ENCODE results near the gene FMNL2.

The FMNL2 gene

DNA sequence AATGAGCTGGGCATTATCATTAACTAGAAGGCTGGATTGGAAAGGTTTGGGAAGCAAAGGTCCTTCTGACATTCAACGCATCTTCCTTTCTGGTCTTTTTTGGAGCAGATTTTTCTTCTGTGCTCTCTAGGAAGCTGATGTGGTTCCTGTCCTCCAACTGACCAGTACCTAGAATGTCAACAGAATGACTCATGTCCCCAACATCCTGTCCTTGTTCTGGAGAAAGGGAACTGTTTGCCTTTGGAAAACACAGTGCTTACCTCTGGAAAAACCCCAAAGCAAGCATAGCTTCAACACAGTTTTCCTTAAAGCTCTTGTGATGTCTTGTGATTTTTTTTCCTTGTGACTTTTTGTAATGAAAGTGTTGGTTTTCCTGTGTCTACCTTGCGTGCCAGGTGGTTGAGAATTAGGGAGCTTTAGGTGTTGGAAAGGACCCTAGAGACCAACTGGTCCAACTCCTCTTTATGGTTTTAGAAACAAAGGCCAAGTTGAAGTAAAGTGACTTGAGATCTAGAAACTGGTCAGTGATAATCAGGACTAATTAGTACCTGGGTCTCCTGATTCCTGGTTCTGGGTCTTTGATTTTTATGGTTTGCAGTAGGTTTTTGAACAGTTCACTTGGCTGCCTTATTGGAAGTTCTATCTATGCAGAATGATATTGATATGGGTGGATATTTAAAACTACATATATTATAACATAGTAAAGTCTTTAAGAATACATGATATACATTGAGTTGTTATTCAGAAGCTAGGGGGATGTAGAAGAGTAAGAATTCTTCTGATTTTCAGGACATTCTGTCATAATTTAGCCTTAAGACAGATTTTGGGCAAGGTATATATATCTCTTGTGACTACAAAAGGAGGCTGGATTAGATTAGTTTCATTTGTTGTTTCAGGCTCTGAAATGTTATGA is 70.5 kb downstream of the FMNL2 start:
- Histone ChIP-seq H3K23ac (ENCODE audit: low read depth, low read length, poor library complexity) (no peak overlapping the region), H3K4me1 (ENCODE audit: control insufficient read depth in 2 of 2, insufficient read depth in 1 of 2, low read depth in 1 of 2, low read length in 2 of 2) (peaks cover 8 to 18% of the 10 kb centered on the region in 2 donors), H3K79me1 (ENCODE audit: low read depth, low read length) (no peaks in the 10 kb centered on the region), H2AFZ (ENCODE audit: low read length) (no peak overlapping the region), H3K4me3 (ENCODE audit: low read length in 2 of 2) (no peak overlapping the region), H3K4ac (ENCODE audit: low read length) (no peak overlapping the region), H2BK12ac (ENCODE audit: low read length) (no peak overlapping the region), H3K9me3 (replicated peaks in 1 of 2; ENCODE audit: control insufficient read depth in 2 of 2, insufficient read depth in 1 of 2, low read depth in 1 of 2, low read length in 2 of 2) (peaks cover 0 to 3% of the 10 kb centered on the region in 2 donors), H3K36me3 (replicated peaks in 1 of 2; ENCODE audit: control insufficient read depth in 2 of 2, insufficient read depth in 2 of 2, low read length in 2 of 2) (peaks cover 0 to 4% of the 10 kb centered on the region in 2 donors), H2BK5ac (ENCODE audit: low read length) (no peak overlapping the region), H4K91ac (ENCODE audit: low read depth, low read length, poor library complexity) (no peak overlapping the region), H4K8ac (ENCODE audit: low read depth, low read length) (no peak overlapping the region), H2BK120ac (ENCODE audit: low read depth, low read length) (no peak overlapping the region), H3K4me2 (ENCODE audit: insufficient read depth, low read length, poor library complexity, severe bottlenecking) (no peak overlapping the region), H3K14ac (ENCODE audit: low read length) (no peak overlapping the region), H2BK15ac (ENCODE audit: low read length) (no peak overlapping the region), H3K27me3 (ENCODE audit: control insufficient read depth in 3 of 3, insufficient read depth in 3 of 3, low read depth in 1 of 3, low read length in 3 of 3) (no peaks in the 10 kb centered on the region), H3K27ac (replicated peaks; ENCODE audit: low read length) (no peak overlapping the region), H2AK5ac (ENCODE audit: low read depth, low read length) (no peak overlapping the region), H3K9ac (ENCODE audit: low read depth, low read length, poor library complexity) (no peak overlapping the region), H3K18ac (ENCODE audit: low read length) (no peak overlapping the region)
- DNase-seq (ENCODE audit: low spot score) = no peak
- WGBS, 2 donors (ENCODE audit: extremely low coverage in 2 of 2, insufficient read length in 2 of 2, insufficient replicate concordance in 1 of 2) = no CpG with 5 or more reads among the region's 2 CpGs

DNA sequence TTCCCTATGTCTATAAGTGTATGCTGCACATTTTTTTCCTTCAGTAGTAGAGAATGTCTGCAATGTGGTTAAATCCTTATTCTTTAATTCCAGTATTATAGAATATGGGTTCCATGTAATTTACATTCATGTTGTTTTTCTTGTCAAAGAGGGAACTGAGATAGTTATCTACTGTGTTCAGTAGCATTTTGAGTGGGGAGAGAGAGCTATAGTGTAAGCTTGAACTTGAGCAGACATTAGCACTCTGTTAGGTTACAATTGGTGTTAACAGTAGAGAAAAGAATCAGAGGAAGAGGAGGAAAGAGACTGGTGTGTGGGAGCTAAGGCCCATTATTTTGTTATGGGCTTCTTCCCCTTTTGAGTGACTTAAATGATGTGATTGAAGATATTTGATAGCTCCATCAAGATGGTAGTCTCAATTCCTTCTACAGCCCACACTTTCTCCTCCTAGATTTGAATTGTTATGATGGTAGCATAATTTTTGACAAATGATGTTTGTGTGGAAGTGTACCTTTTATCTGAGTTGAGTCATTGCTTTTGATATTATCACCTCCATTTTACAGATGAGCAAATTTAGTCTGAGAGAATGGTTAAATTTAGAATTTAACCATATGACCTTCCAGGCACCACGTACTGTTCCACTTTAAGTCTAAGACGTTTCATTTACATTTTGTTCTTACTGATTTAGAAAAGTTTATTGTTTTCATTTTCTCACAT is 71.3 kb downstream of the FMNL2 start:
- Histone ChIP-seq H3K18ac (ENCODE audit: low read length) (no peak overlapping the region), H3K4me3 (ENCODE audit: low read length in 2 of 2) (no peak overlapping the region), H3K9me3 (replicated peaks in 1 of 2; ENCODE audit: control insufficient read depth in 2 of 2, insufficient read depth in 1 of 2, low read depth in 1 of 2, low read length in 2 of 2) (peaks cover 0 to 3% of the 10 kb centered on the region in 2 donors), H2BK5ac (ENCODE audit: low read length) (no peak overlapping the region), H3K36me3 (replicated peaks in 1 of 2; ENCODE audit: control insufficient read depth in 2 of 2, insufficient read depth in 2 of 2, low read length in 2 of 2) (peaks cover 0 to 4% of the 10 kb centered on the region in 2 donors), H3K23ac (ENCODE audit: low read depth, low read length, poor library complexity) (no peak overlapping the region), H3K4me1 (ENCODE audit: control insufficient read depth in 2 of 2, insufficient read depth in 1 of 2, low read depth in 1 of 2, low read length in 2 of 2) (peaks cover 8 to 19% of the 10 kb centered on the region in 2 donors), H3K27me3 (ENCODE audit: control insufficient read depth in 3 of 3, insufficient read depth in 3 of 3, low read depth in 1 of 3, low read length in 3 of 3) (no peaks in the 10 kb centered on the region), H2AFZ (ENCODE audit: low read length) (no peak overlapping the region), H2AK5ac (ENCODE audit: low read depth, low read length) (no peak overlapping the region), H4K8ac (ENCODE audit: low read depth, low read length) (no peak overlapping the region), H3K27ac (replicated peaks; ENCODE audit: low read length) (no peak overlapping the region), H2BK12ac (ENCODE audit: low read length) (no peak overlapping the region), H3K4me2 (ENCODE audit: insufficient read depth, low read length, poor library complexity, severe bottlenecking) (no peak overlapping the region), H2BK15ac (ENCODE audit: low read length) (no peak overlapping the region), H3K9ac (ENCODE audit: low read depth, low read length, poor library complexity) (no peak overlapping the region), H3K4ac (ENCODE audit: low read length) (no peak overlapping the region), H3K14ac (ENCODE audit: low read length) (no peak overlapping the region), H3K79me1 (ENCODE audit: low read depth, low read length) (no peaks in the 10 kb centered on the region), H2BK120ac (ENCODE audit: low read depth, low read length) (no peak overlapping the region), H4K91ac (ENCODE audit: low read depth, low read length, poor library complexity) (no peak overlapping the region)
- WGBS, 2 donors (ENCODE audit: extremely low coverage in 2 of 2, insufficient read length in 2 of 2, insufficient replicate concordance in 1 of 2) = no CpG with 5 or more reads among the region's 2 CpGs
- DNase-seq (ENCODE audit: low spot score) = no peak

GRCh38 chr2:152406836-152407161 is 71.8 kb downstream of the FMNL2 start:
- Histone ChIP-seq H3K4me1 (ENCODE audit: control insufficient read depth in 2 of 2, insufficient read depth in 1 of 2, low read depth in 1 of 2, low read length in 2 of 2) (peaks cover 8 to 22% of the 10 kb centered on the region in 2 donors), H2AK5ac (ENCODE audit: low read depth, low read length) (no peak overlapping the region), H3K4me3 (ENCODE audit: low read length in 2 of 2) (no peak overlapping the region), H3K9ac (ENCODE audit: low read depth, low read length, poor library complexity) (no peak overlapping the region), H3K36me3 (replicated peaks in 1 of 2; ENCODE audit: control insufficient read depth in 2 of 2, insufficient read depth in 2 of 2, low read length in 2 of 2) (peaks cover 0 to 4% of the 10 kb centered on the region in 2 donors), H4K91ac (ENCODE audit: low read depth, low read length, poor library complexity) (no peak overlapping the region), H2BK120ac (ENCODE audit: low read depth, low read length) (no peak overlapping the region), H3K14ac (ENCODE audit: low read length) (no peak overlapping the region), H4K8ac (ENCODE audit: low read depth, low read length) (no peak overlapping the region), H3K9me3 (replicated peaks in 1 of 2; ENCODE audit: control insufficient read depth in 2 of 2, insufficient read depth in 1 of 2, low read depth in 1 of 2, low read length in 2 of 2) (peaks cover 0 to 3% of the 10 kb centered on the region in 2 donors), H3K18ac (ENCODE audit: low read length) (no peak overlapping the region), H3K79me1 (ENCODE audit: low read depth, low read length) (no peaks in the 10 kb centered on the region), H2BK15ac (ENCODE audit: low read length) (no peak overlapping the region), H3K4me2 (ENCODE audit: insufficient read depth, low read length, poor library complexity, severe bottlenecking) (no peak overlapping the region), H3K23ac (ENCODE audit: low read depth, low read length, poor library complexity) (no peak overlapping the region), H2BK5ac (ENCODE audit: low read length) (no peak overlapping the region), H3K4ac (ENCODE audit: low read length) (no peak overlapping the region), H2AFZ (ENCODE audit: low read length) (no peak overlapping the region), H2BK12ac (ENCODE audit: low read length) (no peak overlapping the region), H3K27me3 (ENCODE audit: control insufficient read depth in 3 of 3, insufficient read depth in 3 of 3, low read depth in 1 of 3, low read length in 3 of 3) (no peaks in the 10 kb centered on the region), H3K27ac (replicated peaks; ENCODE audit: low read length) (no peak overlapping the region)
- WGBS, 2 donors (ENCODE audit: extremely low coverage in 2 of 2, insufficient read length in 2 of 2, insufficient replicate concordance in 1 of 2) = no CpG with 5 or more reads among the region's 2 CpGs
- no peak for DNase-seq (ENCODE audit: low spot score)

- H3K23ac ChIP-seq (ENCODE audit: low read depth, low read length, poor library complexity) = no peak overlapping the region
Observed at GRCh38 chr2:152407204-152407721, 72.3 kb downstream of the FMNL2 start.

More at GRCh38 chr2:152407204-152407721, 72.3 kb downstream of the FMNL2 start:
- Histone ChIP-seq H4K8ac (ENCODE audit: low read depth, low read length) (no peak overlapping the region), H2AFZ (ENCODE audit: low read length) (peak overlapping the region; percentile 2), H2BK15ac (ENCODE audit: low read length) (no peak overlapping the region), H3K18ac (ENCODE audit: low read length) (no peak overlapping the region), H3K4ac (ENCODE audit: low read length) (no peak overlapping the region), H3K4me3 (ENCODE audit: low read length in 2 of 2) (no peak overlapping the region), H3K9me3 (replicated peaks in 1 of 2; ENCODE audit: control insufficient read depth in 2 of 2, insufficient read depth in 1 of 2, low read depth in 1 of 2, low read length in 2 of 2) (peaks cover 0 to 3% of the 10 kb centered on the region in 2 donors), H2BK5ac (ENCODE audit: low read length) (no peak overlapping the region), H3K4me2 (ENCODE audit: insufficient read depth, low read length, poor library complexity, severe bottlenecking) (peak overlapping the region; percentile 20), H3K27ac (replicated peaks; ENCODE audit: low read length) (peak overlapping the region; percentile 64), H2BK12ac (ENCODE audit: low read length) (no peak overlapping the region), H3K14ac (ENCODE audit: low read length) (no peak overlapping the region), H3K27me3 (ENCODE audit: control insufficient read depth in 3 of 3, insufficient read depth in 3 of 3, low read depth in 1 of 3, low read length in 3 of 3) (no peaks in the 10 kb centered on the region), H3K36me3 (replicated peaks in 1 of 2; ENCODE audit: control insufficient read depth in 2 of 2, insufficient read depth in 2 of 2, low read length in 2 of 2) (peaks cover 0 to 4% of the 10 kb centered on the region in 2 donors), H3K9ac (ENCODE audit: low read depth, low read length, poor library complexity) (no peak overlapping the region), H3K79me1 (ENCODE audit: low read depth, low read length) (no peaks in the 10 kb centered on the region), H3K4me1 (ENCODE audit: control insufficient read depth in 2 of 2, insufficient read depth in 1 of 2, low read depth in 1 of 2, low read length in 2 of 2) (peaks cover 8 to 22% of the 10 kb centered on the region in 2 donors), H2AK5ac (ENCODE audit: low read depth, low read length) (no peak overlapping the region), H2BK120ac (ENCODE audit: low read depth, low read length) (no peak overlapping the region), H4K91ac (ENCODE audit: low read depth, low read length, poor library complexity) (no peak overlapping the region)
- peak; percentile 54 for DNase-seq (ENCODE audit: low spot score)
- no CpG with 5 or more reads among the region's 8 CpGs for WGBS, 2 donors (ENCODE audit: extremely low coverage in 2 of 2, insufficient read length in 2 of 2, insufficient replicate concordance in 1 of 2)
